ENCODE data around the gene DOK5. TPM values are rescaled to one million over a fixed set of nuclear protein-coding genes. Genes with fewer than 3 reads are reported as not detected.

DOK5 gene
- total and polyA plus RNA-seq, 2 experiments from 2014 or later: 5.0 to 6.9 TPM

- Mint-ChIP-seq H3K9me3 (peaks cover under 1% of the 10 kb centered on the region; the same call in 2 of the 3 replicates), H3K27me3 (ENCODE audit: insufficient read depth, low read depth, poor library complexity) (no peaks in the 10 kb centered on the region), H3K4me1 (peaks cover 18% of the 10 kb centered on the region), H3K36me3 (ENCODE audit: low read depth) (peaks cover under 1% of the 10 kb centered on the region; the same call in 2 of the 3 replicates), H3K27ac (no peak overlapping the region), H3K4me3 (no peak overlapping the region)
- Histone ChIP-seq H3K9me2 (ENCODE audit: insufficient read depth) (peaks cover 9% of the 10 kb centered on the region; the same call in 1 of the 2 replicates), H3K36me3 (ENCODE audit: insufficient read depth) (0 out of 2 replicates have a peak, but pooled peaks cover 1% of the 10 kb centered on the region), H2AFZ (no peak overlapping the region), H3F3A (replicated peaks; ENCODE audit: low read depth) (no peaks in the 10 kb centered on the region), H3K4me3 (no peak overlapping the region), H3K4me1 (ENCODE audit: insufficient read depth) (peaks cover 20% of the 10 kb centered on the region; the same call in 1 of the 2 replicates), H4K20me1 (replicated peaks; ENCODE audit: insufficient read depth) (no peaks in the 10 kb centered on the region), H3K4me2 (no peak overlapping the region), H3K79me2 (replicated peaks; ENCODE audit: insufficient read depth) (no peaks in the 10 kb centered on the region), H3K27ac (ENCODE audit: low read depth) (no peak overlapping the region), H3K27me3 (ENCODE audit: insufficient read depth) (no peaks in the 10 kb centered on the region)
- ATAC-seq (no peak), DNase-seq (ENCODE audit: low spot score) (no peak)
- TF ChIP-seq EZH2phosphoT487 (IDR thresholded peaks at IDR 0.05; ENCODE audit: unreplicated experiment) (no peak), CREB1 (CRISPR knock-in tag; IDR thresholded peaks at IDR 0.05; ENCODE audit: low read depth) (no peak), NANOG (IDR thresholded peaks at IDR 0.05; ENCODE audit: borderline replicate concordance) (no peak), POLR2AphosphoS5 (IDR thresholded peaks at IDR 0.05; ENCODE audit: low read depth) (no peak)
Observed at GRCh38 chr20:54549658-54550326, 74.4 kb downstream of the DOK5 start.

GRCh38 chr20:54550776-54551396 lies 75.5 kb downstream of the DOK5 start:
- Histone ChIP-seq H3K27ac (ENCODE audit: low read depth) (no peak overlapping the region), H4K20me1 (replicated peaks; ENCODE audit: insufficient read depth) (no peaks in the 10 kb centered on the region), H3K4me3 (no peak overlapping the region), H3K36me3 (ENCODE audit: insufficient read depth) (no peaks in the 10 kb centered on the region), H3K9me2 (ENCODE audit: insufficient read depth) (0 out of 2 replicates have a peak, but pooled peaks cover 4% of the 10 kb centered on the region), H3K4me1 (ENCODE audit: insufficient read depth) (peaks cover 20% of the 10 kb centered on the region), H3K27me3 (ENCODE audit: insufficient read depth) (no peaks in the 10 kb centered on the region), H3F3A (replicated peaks; ENCODE audit: low read depth) (no peaks in the 10 kb centered on the region), H3K4me2 (no peak overlapping the region), H3K79me2 (replicated peaks; ENCODE audit: insufficient read depth) (no peaks in the 10 kb centered on the region), H2AFZ (no peak overlapping the region)
- no peaks in the 10 kb centered on the region for H3K36me3 Mint-ChIP-seq (ENCODE audit: low read depth)
- no peaks in the 10 kb centered on the region for H3K9me3 Mint-ChIP-seq
- H3K27me3 Mint-ChIP-seq (ENCODE audit: insufficient read depth, low read depth, poor library complexity): no peaks in the 10 kb centered on the region
- H3K27ac Mint-ChIP-seq: no peak overlapping the region
- peaks cover 17% of the 10 kb centered on the region for H3K4me1 Mint-ChIP-seq
- DNase-seq (ENCODE audit: low spot score): no peak
- TF ChIP-seq CTCF (conservative IDR thresholded peaks at IDR 0.05; ENCODE audit: low read depth in 2 of 2) (no peak), ZNF462 (CRISPR knock-in tag; IDR thresholded peaks at IDR 0.05) (no peak), JUNB (IDR thresholded peaks at IDR 0.05; ENCODE audit: unreplicated experiment) (no peak), STAT1 (IDR thresholded peaks at IDR 0.05; ENCODE audit: unreplicated experiment) (no peak)
- no peak overlapping the region for H3K4me3 Mint-ChIP-seq
- no peak for ATAC-seq

All from GM23338 (cell line).